ENCODE measurements around the gene IL3.

IL3 gene

DNA sequence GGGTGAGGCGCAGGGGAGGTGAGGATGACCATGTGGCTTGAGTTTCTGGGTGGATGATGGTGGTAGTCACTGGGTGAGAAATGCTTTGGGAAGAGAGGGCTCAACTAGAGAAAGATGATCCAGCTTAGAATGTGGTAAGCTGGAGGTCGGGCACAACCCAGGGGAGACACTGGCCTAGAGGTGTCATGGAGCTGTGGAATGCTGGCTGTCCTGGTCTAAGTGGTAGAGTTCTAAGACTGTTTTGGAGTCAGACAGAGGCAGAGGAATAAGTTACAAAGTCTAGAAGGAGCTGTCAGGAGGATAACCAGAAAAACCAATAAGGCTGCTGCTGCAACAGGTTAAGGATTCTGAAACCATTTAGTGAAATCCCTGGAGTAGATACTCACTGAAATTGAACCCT, 29.8 kb upstream of the IL3 start:
- no peaks in the 10 kb centered on the region for H3K9me2 ChIP-seq (replicated peaks; ENCODE audit: control insufficient read depth, low read length)
- no peak overlapping the region for H3K4me3 ChIP-seq (ENCODE audit: low read length)
- no peak overlapping the region for H3K4me2 ChIP-seq (ENCODE audit: low read length)
- no peaks in the 10 kb centered on the region for H3F3A ChIP-seq (ENCODE audit: control insufficient read depth, insufficient read depth)
- no peaks in the 10 kb centered on the region for H3K36me3 ChIP-seq (ENCODE audit: control insufficient read depth, low read length)
- H3K9me3 ChIP-seq (ENCODE audit: control insufficient read depth, insufficient read depth, low read length): no peaks in the 10 kb centered on the region
- H3K79me2 ChIP-seq (ENCODE audit: control insufficient read depth, low read length): no peaks in the 10 kb centered on the region
- H3K27me3 ChIP-seq (ENCODE audit: control insufficient read depth, low read length): peaks cover 21% of the 10 kb centered on the region
- TF ChIP-seq, protein P1, sequence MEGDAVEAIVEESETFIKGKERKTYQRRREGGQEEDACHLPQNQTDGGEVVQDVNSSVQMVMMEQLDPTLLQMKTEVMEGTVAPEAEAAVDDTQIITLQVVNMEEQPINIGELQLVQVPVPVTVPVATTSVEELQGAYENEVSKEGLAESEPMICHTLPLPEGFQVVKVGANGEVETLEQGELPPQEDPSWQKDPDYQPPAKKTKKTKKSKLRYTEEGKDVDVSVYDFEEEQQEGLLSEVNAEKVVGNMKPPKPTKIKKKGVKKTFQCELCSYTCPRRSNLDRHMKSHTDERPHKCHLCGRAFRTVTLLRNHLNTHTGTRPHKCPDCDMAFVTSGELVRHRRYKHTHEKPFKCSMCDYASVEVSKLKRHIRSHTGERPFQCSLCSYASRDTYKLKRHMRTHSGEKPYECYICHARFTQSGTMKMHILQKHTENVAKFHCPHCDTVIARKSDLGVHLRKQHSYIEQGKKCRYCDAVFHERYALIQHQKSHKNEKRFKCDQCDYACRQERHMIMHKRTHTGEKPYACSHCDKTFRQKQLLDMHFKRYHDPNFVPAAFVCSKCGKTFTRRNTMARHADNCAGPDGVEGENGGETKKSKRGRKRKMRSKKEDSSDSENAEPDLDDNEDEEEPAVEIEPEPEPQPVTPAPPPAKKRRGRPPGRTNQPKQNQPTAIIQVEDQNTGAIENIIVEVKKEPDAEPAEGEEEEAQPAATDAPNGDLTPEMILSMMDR (IDR thresholded peaks at IDR 0.05; ENCODE audit: low read depth, low read length, poor library complexity, severe bottlenecking): no peak
- no peak for TF ChIP-seq EZH2phosphoT487 (IDR thresholded peaks at IDR 0.05; ENCODE audit: borderline replicate concordance, low read length)
- H4K20me1 ChIP-seq (ENCODE audit: control insufficient read depth, insufficient read depth, low read depth, low read length): no peaks in the 10 kb centered on the region
- H3K27ac ChIP-seq (ENCODE audit: low read depth, low read length): no peak overlapping the region
- H3K4me1 ChIP-seq (ENCODE audit: control insufficient read depth, low read length): no peaks in the 10 kb centered on the region

DNA sequence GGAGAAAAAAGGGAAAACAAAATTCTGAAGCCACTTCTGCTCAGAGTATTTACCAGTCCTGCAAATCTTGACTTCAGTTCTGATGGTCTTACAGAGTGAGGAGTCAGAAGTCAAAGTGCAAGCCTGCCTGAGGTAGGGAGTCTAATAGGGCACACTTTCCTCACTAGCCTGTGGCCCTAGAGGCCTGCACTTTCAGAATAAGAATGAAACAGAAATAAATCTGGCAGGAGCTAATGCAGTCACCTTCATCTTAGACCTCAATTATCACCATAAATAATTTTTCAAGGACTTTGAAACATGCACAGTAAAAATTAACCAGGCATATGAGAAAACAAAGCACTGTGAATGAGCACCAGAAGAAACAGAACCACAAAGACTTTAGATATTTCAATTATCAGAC, 28.3 kb upstream of the IL3 start:
- peaks cover 25% of the 10 kb centered on the region for H3K27me3 ChIP-seq (ENCODE audit: control insufficient read depth, low read length)
- TF ChIP-seq EZH2phosphoT487 (IDR thresholded peaks at IDR 0.05; ENCODE audit: borderline replicate concordance, low read length): no peak
- TF ChIP-seq, protein P1 (IDR thresholded peaks at IDR 0.05; ENCODE audit: low read depth, low read length, poor library complexity, severe bottlenecking): no peak
- H3K36me3 ChIP-seq (ENCODE audit: control insufficient read depth, low read length): no peaks in the 10 kb centered on the region
- H3K9me3 ChIP-seq (ENCODE audit: control insufficient read depth, insufficient read depth, low read length): no peaks in the 10 kb centered on the region
- no peak overlapping the region for H3K4me2 ChIP-seq (ENCODE audit: low read length)
- H3K4me3 ChIP-seq (ENCODE audit: low read length): no peak overlapping the region
- H3K9me2 ChIP-seq (replicated peaks; ENCODE audit: control insufficient read depth, low read length): no peaks in the 10 kb centered on the region
- no peaks in the 10 kb centered on the region for H3K4me1 ChIP-seq (ENCODE audit: control insufficient read depth, low read length)
- H3K79me2 ChIP-seq (ENCODE audit: control insufficient read depth, low read length): no peaks in the 10 kb centered on the region
- H3K27ac ChIP-seq (ENCODE audit: low read depth, low read length): no peak overlapping the region
- H4K20me1 ChIP-seq (ENCODE audit: control insufficient read depth, insufficient read depth, low read depth, low read length): no peaks in the 10 kb centered on the region
- H3F3A ChIP-seq (ENCODE audit: control insufficient read depth, insufficient read depth): no peaks in the 10 kb centered on the region

DNA sequence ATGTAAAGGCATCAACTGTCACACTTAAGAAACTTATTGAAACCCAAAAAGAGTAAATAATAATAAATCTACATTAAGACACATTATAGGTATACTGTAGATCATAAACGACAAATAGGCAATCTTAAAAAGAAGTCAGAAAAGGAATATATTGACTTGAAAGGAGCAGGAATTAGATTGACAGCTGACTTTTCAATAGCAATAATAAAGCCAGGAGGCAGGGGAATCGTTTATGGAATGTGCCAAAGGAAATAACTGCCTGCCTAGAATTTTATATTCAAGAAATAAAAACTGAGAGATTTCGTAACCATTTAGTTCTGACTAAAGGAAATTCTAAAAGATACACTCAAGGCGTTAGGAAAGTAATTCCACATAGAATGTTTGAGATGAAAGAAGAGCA, 27.3 kb upstream of the IL3 start:
- Histone ChIP-seq H4K20me1 (ENCODE audit: control insufficient read depth, insufficient read depth, low read depth, low read length) (no peaks in the 10 kb centered on the region), H3K79me2 (ENCODE audit: control insufficient read depth, low read length) (no peaks in the 10 kb centered on the region), H3K27me3 (ENCODE audit: control insufficient read depth, low read length) (peaks cover 28% of the 10 kb centered on the region), H3K4me1 (ENCODE audit: control insufficient read depth, low read length) (no peaks in the 10 kb centered on the region), H3F3A (ENCODE audit: control insufficient read depth, insufficient read depth) (no peaks in the 10 kb centered on the region), H3K9me3 (ENCODE audit: control insufficient read depth, insufficient read depth, low read length) (no peaks in the 10 kb centered on the region), H3K36me3 (ENCODE audit: control insufficient read depth, low read length) (no peaks in the 10 kb centered on the region), H3K4me3 (ENCODE audit: low read length) (no peak overlapping the region), H3K9me2 (replicated peaks; ENCODE audit: control insufficient read depth, low read length) (no peaks in the 10 kb centered on the region), H3K27ac (ENCODE audit: low read depth, low read length) (no peak overlapping the region), H3K4me2 (ENCODE audit: low read length) (no peak overlapping the region)
- TF ChIP-seq EZH2phosphoT487 (IDR thresholded peaks at IDR 0.05; ENCODE audit: borderline replicate concordance, low read length): no peak
- TF ChIP-seq, protein P1 (IDR thresholded peaks at IDR 0.05; ENCODE audit: low read depth, low read length, poor library complexity, severe bottlenecking): no peak

DNA sequence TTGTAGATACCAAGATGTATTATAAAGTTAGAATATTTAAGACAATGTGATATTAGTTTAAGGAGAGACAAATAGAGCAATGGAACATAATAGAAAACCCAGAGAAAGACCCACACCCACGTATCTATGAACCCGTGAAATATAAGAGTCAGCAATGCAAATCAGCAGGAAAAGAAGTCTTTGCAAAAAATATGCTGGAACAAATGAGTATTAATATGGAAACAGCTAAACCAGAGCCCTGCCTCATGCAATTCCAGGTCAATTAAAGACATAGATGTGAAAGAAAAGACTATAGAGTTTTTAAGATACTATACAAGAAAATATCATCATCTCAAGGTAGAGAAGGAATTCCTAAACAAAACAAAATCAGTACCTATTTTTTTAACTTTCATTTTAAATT, 23.1 kb upstream of the IL3 start:
- Histone ChIP-seq H3K4me1 (ENCODE audit: control insufficient read depth, low read length) (no peaks in the 10 kb centered on the region), H3K9me2 (replicated peaks; ENCODE audit: control insufficient read depth, low read length) (no peaks in the 10 kb centered on the region), H4K20me1 (ENCODE audit: control insufficient read depth, insufficient read depth, low read depth, low read length) (no peaks in the 10 kb centered on the region), H3K27ac (ENCODE audit: low read depth, low read length) (no peak overlapping the region), H3K27me3 (ENCODE audit: control insufficient read depth, low read length) (peaks cover 17% of the 10 kb centered on the region), H3K4me2 (ENCODE audit: low read length) (no peak overlapping the region), H3K9me3 (ENCODE audit: control insufficient read depth, insufficient read depth, low read length) (no peaks in the 10 kb centered on the region), H3K79me2 (ENCODE audit: control insufficient read depth, low read length) (no peaks in the 10 kb centered on the region), H3F3A (ENCODE audit: control insufficient read depth, insufficient read depth) (no peaks in the 10 kb centered on the region), H3K4me3 (ENCODE audit: low read length) (no peak overlapping the region), H3K36me3 (ENCODE audit: control insufficient read depth, low read length) (no peaks in the 10 kb centered on the region)
- no peak for TF ChIP-seq EZH2phosphoT487 (IDR thresholded peaks at IDR 0.05; ENCODE audit: borderline replicate concordance, low read length)
- TF ChIP-seq, protein P1 (IDR thresholded peaks at IDR 0.05; ENCODE audit: low read depth, low read length, poor library complexity, severe bottlenecking): no peak
